ENCODE measurements around the gene PPARGC1A. TPM values are rescaled to one million over a fixed set of nuclear protein-coding genes. Genes with fewer than 3 reads are reported as not detected.

The PPARGC1A gene
- total RNA-seq, 1 donor from 2014 or later = 21.6 TPM

DNA sequence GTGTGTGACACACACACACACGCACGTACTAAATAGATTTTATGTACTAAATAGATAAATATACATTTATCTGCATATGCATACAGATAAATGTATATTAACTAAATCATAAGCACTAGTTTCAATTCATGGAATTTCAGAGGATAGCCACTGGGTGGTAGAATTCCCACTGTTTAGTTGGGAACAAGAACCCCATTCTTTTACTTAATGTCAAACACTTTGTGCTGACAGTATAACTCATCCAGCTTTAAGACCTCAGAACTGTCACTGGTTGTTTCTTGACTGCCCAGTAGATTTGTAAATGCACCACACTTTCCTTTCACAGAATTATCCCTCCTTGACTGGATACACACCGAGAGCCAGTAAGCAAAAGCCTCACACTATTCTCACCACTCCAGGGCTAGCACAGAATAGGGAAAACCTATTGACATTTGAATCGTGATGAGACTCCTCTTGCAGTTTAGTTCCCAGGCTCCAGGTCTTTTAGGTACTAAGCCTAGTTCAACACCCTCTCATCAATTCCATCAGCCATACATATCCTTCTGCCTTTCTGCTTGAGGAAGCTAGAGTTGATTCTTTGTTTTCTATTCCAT, 32.4 kb downstream of the PPARGC1A start:
- ATAC-seq = peak; percentile 55
- no peak for DNase-seq (ENCODE audit: low spot score)

DNA sequence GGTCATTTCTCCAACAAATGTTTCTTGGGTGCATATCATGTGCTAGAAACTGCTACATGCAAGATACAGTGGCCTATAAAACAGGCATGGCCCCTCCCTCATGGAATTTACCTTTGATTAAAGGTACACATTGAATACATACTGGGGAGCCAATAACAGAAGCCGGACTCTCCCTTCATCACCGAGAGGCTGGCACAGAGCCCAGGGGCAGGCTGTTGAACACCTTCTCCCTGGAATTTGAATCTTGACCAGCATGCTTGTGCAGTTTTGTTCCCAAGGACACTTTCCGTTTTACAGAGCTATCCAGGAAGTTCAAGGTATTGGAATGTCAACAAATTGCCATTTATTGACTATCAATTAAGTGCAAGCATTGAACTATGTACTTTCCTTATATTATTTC, 33.2 kb downstream of the PPARGC1A start:
- no peak for DNase-seq (ENCODE audit: low spot score)
- intact Hi-C loops (cut with DNase I) = loop anchor here (5.0 kb wide), 1 partner anchor 259 kb away; no protein-coding TSS in a partner anchor
- ATAC-seq = no peak

More for the DNA sequence above, 32.4 kb downstream of the PPARGC1A start:
- intact Hi-C loops (cut with DNase I) = loop anchor here (5.0 kb wide), 1 partner anchor 260 kb away; no protein-coding TSS in a partner anchor

- no peak for ATAC-seq
- intact Hi-C loops (cut with DNase I) = loop anchor here (5.0 kb wide), 1 partner anchor 259 kb away; no protein-coding TSS in a partner anchor
- DNase-seq (ENCODE audit: low spot score) = no peak
These were observed 33.8 kb downstream of the PPARGC1A start for GRCh38 chr4:23855912-23856605.

DNA sequence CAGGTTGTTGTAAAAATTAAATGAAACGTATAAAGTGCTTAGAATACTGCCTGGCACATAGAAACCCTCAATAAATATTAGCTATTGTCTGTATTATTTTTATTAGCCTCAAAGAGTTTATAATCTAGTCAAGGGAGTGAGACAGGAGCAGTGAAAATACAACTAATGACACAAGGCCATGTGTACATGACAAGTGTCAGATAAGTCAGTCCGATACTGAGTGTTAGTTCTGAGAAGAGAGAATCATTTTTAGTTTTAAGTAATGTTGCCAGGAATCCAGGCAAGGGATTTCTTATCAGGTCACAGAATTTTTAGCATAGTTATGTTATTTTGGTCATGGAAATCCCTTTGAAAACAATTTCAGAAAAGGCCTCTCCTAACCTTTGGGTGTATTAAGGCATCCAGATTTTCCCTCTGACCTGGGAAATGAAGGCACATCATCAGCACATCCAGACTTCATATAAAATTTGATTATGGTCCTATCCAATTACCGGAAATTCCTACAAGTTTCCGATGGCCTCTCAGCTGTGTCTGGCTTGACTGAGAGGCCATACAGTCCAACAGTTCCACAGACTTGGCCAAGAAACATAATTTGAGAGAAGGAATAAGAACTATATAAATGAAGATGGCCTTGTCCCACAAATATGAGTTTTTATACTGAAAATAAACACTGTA, 35.7 kb downstream of the PPARGC1A start:
- no peak for DNase-seq (ENCODE audit: low spot score)
- no peak for ATAC-seq
- intact Hi-C loops (cut with DNase I) = no loop called here

DNA sequence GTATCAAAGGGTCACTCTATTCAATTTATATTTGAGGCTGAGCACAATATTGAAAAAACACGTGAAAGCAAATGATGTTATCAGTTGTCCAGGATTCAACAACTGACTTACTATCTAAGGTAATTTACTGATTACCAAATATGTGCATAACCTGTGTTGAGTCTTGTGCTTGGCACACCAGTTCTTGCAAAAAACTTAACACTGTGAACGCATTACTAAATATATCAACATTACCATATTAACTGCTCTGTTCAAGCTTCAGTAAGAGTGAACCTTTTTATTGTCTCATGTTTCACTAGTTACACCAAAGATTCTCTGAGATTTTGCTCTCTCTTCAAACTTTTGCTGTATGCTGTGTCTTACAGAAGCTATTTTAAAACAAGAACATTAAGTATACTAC, 38.4 kb downstream of the PPARGC1A start:
- DNase-seq (ENCODE audit: low spot score) (no peak), ATAC-seq (no peak)
- intact Hi-C loops (cut with DNase I) = no loop called here

- no peak for DNase-seq (ENCODE audit: low spot score)
- no peak for ATAC-seq
- intact Hi-C loops (cut with DNase I) = no loop called here
These were observed 42.7 kb downstream of the PPARGC1A start for GRCh38 chr4:23847158-23847557.

DNA sequence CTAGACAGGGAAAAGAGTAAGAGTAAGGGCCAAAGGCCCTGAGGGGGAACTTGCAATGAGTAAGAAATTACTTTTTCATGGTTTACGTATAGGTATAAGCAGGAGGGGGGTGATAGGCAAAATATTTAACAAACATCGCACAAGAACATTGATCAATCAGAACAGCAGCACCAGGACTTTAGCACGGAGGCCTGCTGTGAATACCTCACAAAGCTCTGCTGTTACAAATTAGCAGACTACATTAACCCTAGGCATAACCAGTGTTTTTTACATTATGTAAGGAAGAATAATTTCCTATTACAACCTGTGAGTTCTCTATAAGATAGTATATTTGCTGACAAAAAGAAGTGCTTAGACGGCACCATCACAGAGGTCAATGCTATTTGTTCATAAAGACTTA, 44.9 kb downstream of the PPARGC1A start:
- ATAC-seq (no peak), DNase-seq (ENCODE audit: low spot score) (no peak)
- intact Hi-C loops (cut with DNase I) = no loop called here

- ATAC-seq = no peak
- no peak for DNase-seq (ENCODE audit: low spot score)
- intact Hi-C loops (cut with DNase I) = no loop called here
These were observed 50.6 kb downstream of the PPARGC1A start for GRCh38 chr4:23839279-23839678.

GRCh38 chr4:23838607-23839006, 51.2 kb downstream of the PPARGC1A start:
- ATAC-seq (no peak), DNase-seq (ENCODE audit: low spot score) (no peak)
- intact Hi-C loops (cut with DNase I) = no loop called here

- no peak for ATAC-seq
- intact Hi-C loops (cut with DNase I) = no loop called here
- DNase-seq (ENCODE audit: low spot score) = no peak
These were observed 51.7 kb downstream of the PPARGC1A start for GRCh38 chr4:23838131-23838530.

GRCh38 chr4:23837371-23837770, 52.5 kb downstream of the PPARGC1A start:
- intact Hi-C loops (cut with DNase I) = no loop called here
- ATAC-seq (no peak), DNase-seq (ENCODE audit: low spot score) (no peak)

- ATAC-seq = no peak
These were observed 53.9 kb downstream of the PPARGC1A start for GRCh38 chr4:23835774-23836478.

DNA sequence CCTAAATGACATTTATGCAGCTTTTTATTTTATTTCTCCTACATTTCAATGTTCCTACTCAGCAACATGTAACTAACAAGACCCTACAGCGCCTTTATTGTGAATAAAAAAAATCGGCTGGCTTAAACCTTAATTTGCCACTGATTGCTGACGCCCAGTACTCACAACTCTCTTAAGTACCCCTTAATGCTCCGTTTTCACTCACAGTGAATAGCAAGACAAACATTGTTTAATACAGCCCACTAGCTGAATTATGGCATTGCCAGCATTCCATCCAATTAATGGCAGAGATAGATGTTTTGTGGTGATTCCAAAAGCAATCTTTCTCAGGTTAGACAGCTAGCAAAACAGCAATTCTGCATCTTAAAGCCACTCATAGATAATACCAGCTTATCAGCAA, 61.1 kb downstream of the PPARGC1A start:
- intact Hi-C loops (cut with DNase I) = no loop called here
- ATAC-seq = no peak

More at GRCh38 chr4:23835774-23836478, 53.9 kb downstream of the PPARGC1A start:
- no peak for DNase-seq (ENCODE audit: low spot score)
- intact Hi-C loops (cut with DNase I) = no loop called here

DNA sequence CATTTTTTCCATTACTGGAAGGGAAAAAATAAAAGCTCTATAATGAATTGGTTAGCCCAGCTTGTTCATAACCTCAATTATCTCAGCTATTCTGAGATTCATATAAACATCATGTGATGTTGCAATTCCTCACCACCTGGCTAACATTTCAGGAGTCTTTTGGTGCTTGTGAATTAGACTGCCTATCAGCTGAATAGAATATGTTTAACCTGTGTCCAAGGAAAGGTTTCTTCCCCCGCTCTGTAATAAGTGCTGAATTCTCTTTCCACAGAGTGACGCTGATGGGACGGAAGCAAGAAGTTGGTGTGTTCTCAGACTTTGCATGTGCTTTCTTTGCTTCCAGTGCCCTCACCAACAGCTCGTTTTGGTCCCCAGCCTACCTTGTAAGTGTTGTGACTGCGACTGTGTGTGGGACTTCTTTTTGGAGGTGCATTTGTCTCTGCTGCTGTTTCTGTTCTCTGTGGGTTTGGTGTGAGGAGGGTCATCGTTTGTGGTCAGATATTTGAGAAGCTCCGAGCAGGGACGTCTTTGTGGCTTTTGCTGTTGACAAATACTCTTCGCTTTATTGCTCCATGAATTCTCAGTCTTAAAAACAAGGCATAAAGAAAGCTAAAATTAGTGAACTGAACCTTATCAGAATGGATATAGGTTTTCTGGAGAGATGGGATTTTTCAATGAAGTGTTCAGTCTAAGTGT, 61.7 kb downstream of the PPARGC1A start:
- no peak for ATAC-seq
- intact Hi-C loops (cut with DNase I) = no loop called here
- DNase-seq (ENCODE audit: low spot score) = no peak

More for the DNA sequence above, 61.1 kb downstream of the PPARGC1A start:
- no peak for DNase-seq (ENCODE audit: low spot score)

- DNase-seq (ENCODE audit: low spot score) = no peak
- intact Hi-C loops (cut with DNase I) = no loop called here
- ATAC-seq = no peak
These were observed 67.7 kb downstream of the PPARGC1A start for GRCh38 chr4:23822181-23822580.

DNA sequence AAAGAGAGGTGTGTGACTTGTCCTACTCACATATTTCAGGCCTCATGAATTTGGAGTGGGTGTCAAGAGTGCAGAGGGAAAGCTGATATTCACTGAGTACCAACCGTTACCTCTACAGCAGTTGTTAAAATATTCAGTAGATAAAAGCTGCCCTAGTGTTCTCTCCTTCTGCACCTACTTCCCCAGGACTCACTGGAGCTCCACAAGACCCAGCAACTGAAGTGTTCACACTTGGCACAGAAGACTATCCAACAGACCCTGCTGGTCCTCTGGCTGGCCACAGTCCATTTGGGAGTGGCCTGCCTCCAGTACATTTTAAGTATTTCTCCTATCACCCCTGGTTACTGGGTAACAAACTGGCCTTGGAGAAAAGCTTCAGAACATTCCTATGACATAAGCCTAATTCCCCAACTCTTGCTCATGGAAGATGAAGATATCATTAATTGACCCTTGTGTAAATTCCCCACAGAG, 70.8 kb downstream of the PPARGC1A start:
- ATAC-seq (no peak), DNase-seq (ENCODE audit: low spot score) (no peak)
- intact Hi-C loops (cut with DNase I) = no loop called here

DNA sequence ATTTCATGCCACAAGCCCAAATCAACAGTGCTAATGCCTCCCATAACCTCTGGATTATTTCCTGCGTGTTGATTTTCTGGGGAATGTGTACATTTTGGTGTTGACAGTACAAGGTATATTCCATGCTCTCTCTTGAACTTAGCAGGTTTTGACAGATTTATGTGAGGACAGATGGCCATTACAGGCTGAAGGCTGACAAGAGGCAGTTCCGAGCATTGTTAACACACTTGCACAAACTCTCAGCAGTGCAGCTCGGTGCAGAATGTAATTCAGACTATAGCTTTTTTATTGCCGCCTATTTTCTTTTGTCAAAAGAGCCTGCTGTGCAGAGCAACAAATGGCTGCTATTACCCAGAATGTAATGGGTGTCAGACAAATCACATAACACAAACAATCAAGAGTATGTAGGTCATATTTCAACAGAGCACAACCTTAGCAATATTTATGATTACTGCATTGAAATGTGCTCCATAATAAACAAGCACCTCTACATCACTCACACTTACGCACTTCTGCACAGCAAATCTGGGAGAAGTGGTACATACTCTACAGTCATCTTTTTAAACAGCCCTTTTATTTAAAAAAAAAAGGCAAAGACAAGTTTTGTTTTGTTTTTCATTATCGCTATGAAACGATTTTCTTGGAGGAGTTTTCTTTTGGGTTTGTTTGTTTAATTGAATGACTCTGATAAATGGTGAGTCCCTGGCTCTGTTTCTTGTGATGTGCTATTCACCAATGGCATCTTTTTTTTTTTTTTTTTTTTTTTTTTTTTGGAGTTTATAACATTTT, 71.6 kb downstream of the PPARGC1A start:
- no peak for ATAC-seq
- intact Hi-C loops (cut with DNase I) = no loop called here
- DNase-seq (ENCODE audit: low spot score) = no peak

- ATAC-seq = no peak
- intact Hi-C loops (cut with DNase I) = no loop called here
These were observed 74.7 kb downstream of the PPARGC1A start for GRCh38 chr4:23814996-23815660.

More at GRCh38 chr4:23814996-23815660, 74.7 kb downstream of the PPARGC1A start:
- DNase-seq (ENCODE audit: low spot score) = no peak
